Activated naive CD4-positive, alpha-beta T cell (primary cell): ENCODE data around the gene RFC1.
"Not testable (repeated sequence)": the region's sequence is repeated elsewhere in the genome, so short reads cannot be mapped to it uniquely, and the experiment has no call there.

Source experiments
- DNase-seq, 4 experiments: peaks; one replicate each; lab custom pipeline; 2025; lab: John Stamatoyannopoulos, UW

The RFC1 gene

GRCh38 chr4:39305912-39306677 is 60.1 kb downstream of the RFC1 start:
- no peak for DNase-seq

GRCh38 chr4:39304651-39305050 is 61.5 kb downstream of the RFC1 start:
- no peak for DNase-seq

GRCh38 chr4:39303871-39304270 is 62.3 kb downstream of the RFC1 start:
- DNase-seq: no peak

DNA sequence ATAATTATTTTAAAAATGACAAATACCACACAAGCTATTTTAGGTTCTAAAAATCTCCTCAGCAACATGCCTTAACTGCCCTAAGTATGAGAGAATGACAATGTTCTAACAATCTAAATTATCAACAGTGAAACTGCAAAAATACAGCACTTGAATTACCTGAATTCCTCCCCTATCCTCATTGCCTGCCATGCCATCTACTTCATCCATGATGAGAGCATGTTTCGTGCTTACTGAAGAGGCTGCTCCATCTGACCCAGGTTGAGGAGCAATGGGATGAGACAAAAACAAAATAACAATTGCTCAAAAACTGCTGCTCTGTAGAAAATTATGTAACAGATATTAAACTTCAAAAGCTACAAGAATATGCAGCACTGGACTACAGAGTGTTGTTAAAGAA is 63.3 kb downstream of the RFC1 start:
- DNase-seq: no peak

DNA sequence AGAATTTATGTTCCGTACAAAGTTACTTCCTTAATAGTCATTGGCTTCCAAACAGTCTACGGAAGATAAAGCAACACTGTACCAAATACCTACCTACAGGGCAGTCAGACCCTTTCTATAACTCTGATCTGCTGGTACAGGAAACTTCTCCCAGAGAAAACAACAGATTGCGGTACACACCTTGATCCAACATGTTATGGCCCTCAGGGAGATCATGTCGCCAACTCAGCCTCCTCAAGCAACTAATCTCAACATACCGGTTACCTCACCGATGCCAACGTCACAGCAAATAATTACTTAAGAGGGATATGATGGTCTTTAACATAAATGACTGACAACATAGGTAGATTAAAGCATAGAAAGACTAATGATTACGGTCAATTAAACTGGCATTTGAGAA is 70.4 kb downstream of the RFC1 start:
- DNase-seq: no peak

- DNase-seq: not testable (repeated sequence)
Measured at GRCh38 chr4:39292433-39292832, 73.7 kb downstream of the RFC1 start.

- no peak for DNase-seq
Measured at GRCh38 chr4:39291686-39292085, 74.5 kb downstream of the RFC1 start.

DNA sequence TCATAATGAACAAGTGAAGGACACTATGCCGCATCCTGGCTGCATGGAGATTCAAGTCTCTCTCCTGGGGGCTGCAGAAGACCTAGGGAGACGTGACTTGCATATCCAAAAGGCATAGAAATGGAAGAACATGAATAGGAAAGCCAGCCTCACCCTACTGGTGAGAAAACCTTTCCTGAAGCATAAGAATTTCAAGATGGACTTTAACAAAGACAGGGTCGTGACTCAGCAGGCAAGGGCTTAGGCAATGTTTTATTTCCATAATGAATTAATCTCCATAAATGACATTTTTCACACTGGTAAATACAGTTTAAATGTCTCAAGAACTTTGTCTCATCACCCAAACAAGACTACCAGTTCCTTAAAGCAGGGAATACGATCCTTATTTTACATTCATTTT is 78.9 kb downstream of the RFC1 start:
- no peak for DNase-seq

DNA sequence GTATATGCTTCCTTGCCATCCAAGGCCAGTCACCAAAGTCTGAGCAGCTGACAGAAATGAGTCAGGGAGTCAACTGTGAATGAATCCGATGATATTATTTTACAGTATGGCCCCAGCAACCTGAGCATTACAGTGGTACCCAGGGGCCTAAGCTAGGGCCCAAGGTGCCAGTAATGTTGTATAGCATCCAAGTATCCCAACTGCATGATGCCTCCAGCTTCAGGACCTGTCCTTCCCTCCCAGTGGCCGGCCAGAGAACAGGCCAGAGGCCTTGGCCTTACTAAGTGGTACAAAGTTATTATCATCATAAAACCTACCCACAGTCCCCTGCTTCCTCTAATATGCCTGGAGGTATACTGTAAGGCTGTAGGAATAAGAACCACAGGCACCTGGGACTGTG is 79.9 kb downstream of the RFC1 start:
- DNase-seq: no peak

DNA sequence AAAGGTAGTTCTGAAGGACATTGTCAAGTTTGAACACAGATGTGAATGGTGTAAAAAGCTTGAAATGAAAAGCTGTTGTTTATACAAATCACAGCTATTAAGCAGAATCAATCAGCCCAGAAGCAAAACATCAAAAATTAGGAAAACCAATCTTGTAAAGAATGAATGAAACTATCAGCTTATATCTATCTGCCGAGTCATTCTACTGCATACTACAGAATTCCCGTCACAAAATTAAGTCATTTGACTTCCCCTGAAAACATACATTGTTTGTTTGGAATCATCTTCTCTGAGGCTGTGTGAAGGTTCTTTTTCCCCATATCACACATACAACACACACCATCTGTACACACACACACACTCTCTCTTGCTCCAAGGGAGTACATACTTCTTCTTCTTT is 80.3 kb downstream of the RFC1 start:
- no peak for DNase-seq

GRCh38 chr4:39285111-39285795 is 80.9 kb downstream of the RFC1 start:
- no peak for DNase-seq

GRCh38 chr4:39280770-39281169 is 85.4 kb downstream of the RFC1 start:
- DNase-seq: no peak

DNA sequence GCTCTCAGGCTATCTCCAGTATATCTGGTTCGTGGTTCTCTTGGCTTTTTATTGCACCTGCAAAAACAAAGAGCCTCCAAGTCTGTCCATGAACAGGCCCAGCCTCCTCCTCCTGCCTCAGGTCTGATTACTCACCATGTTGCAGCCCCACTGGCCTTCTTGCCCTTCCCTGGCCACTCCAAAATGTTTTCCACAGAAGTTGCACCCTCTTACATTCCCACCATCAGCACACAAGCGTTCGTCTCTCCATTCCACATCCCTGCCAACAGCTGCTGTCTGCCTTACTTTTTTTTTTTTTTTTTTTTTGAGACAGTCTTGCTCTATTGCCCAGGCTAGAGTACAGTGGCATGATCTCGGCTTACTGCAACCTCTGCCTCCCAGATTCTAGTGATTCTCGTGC is 86.7 kb downstream of the RFC1 start:
- DNase-seq: no peak

GRCh38 chr4:39278476-39278875 is 87.7 kb downstream of the RFC1 start:
- no peak for DNase-seq

- DNase-seq: not testable (repeated sequence)
Measured at GRCh38 chr4:39277661-39278060, 88.5 kb downstream of the RFC1 start.

DNA sequence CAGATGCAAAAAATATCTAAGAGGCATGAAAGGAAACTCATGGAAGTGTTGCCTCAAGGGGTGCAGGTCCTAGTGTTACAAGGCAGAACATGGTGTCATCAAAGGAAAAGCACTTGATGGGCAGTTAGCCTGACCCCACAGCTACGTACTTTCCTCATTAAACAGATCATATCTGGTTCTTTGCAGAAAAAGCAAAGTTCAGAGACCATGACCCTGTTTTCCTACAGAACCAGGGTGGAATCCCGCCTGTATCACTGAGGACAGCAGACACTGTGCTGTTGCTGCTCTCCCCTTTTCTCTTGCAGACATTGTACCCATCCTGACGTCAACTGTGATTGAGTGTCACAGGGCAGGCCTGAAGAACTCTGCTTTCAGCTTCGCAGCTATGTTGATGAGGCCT is 91.7 kb downstream of the RFC1 start:
- no peak for DNase-seq

GRCh38 chr4:39263895-39264294 is 102.3 kb downstream of the RFC1 start:
- DNase-seq: no peak

DNA sequence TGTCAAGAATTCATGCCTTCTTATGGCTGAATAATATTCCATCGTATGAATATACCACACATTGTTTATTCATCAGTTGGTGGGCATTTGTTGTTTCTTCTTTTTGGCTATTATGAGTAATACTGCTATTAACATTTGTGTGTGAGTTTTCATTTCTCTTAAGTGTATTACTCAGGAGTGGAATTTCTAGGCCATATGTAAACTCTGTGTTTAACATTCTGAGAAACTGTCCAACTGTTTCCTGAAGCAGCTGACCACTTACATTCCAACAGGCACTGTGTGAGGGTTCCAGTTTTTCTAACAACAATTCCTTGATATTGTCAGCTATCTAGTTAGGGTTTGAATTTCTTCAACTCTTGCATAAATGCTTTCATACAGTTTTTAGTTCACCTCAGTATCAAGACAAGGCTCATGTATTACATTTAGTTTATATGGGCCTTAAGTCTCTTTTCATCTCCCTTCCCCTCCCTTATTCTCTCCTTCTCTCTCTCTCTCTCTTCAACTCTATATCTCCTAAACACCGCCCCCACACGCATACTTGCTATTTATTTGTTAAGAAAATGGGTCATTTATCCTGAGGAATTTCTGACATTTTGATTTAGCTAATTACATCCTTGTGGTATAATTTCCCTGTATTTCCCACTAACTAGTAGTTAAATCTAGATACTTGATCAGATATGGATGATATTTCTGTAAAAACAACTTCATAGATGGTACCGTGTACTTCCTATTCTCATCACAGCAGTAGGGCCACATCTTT is 106.4 kb downstream of the RFC1 start:
- no peak for DNase-seq

DNA sequence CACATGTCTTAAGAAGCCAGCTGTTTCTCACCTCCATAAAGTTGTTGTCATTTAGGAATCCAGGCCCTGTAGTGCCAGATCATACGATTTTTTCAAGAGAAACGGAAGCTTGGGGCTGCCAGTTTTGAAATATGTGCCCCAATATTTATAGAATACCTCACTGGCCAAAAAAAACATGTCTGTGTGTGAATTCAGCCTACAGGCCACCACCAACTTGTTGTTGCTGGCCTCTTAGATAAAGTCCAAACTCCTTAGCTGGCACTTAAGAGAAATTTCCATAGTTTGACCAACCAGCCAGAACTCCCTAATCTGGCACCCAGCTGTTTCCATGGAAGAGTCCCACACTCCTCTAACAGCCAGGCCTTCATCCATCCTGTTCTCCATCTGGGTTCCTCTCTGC is 109.7 kb downstream of the RFC1 start:
- DNase-seq: no peak

GRCh38 chr4:39255871-39256270 is 110.3 kb downstream of the RFC1 start:
- DNase-seq: no peak

DNA sequence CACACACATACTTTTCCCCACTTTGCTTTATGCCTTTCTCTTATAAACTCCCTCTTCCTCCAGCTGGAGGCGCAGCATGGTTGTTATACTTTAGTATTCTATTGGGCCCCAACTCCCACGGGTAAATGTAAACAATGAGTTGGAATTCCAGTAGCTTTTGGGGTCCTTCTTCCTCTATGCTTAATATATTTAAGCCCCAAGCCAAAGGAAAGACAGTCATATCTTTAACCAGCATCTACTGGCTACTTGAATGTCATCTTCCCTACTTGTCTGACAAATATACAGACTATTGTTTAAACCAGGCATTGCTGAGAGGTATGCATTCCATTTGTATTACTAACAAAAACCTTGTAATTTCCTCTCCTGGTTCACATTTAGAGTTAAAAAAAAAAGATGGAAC is 110.9 kb downstream of the RFC1 start:
- no peak for DNase-seq

DNA sequence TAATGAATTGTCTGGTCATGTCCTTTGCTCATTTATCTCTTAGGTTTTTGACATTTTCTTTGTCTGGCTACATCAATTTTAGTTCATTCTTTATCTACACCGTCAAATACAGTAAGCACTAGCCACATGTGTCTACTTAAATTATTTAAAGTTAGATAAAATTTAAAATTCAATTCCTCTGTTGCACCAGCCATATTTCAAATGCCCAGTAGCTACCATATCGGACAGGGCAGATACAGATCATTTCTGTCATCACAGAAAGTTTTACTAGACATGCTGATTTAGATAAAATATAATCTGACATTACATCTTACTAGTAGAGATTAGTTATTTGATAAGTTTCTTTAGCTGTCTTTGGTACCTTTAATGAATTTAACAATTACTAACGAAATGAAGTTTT is 122.7 kb downstream of the RFC1 start:
- no peak for DNase-seq
